Mesothelial cell of epicardium (in vitro differentiated cells): ENCODE results near the gene TSPEAR. TPM values are rescaled to one million over a fixed set of nuclear protein-coding genes. Genes with fewer than 3 reads are reported as not detected.

ENCODE experiments used
- DNase-seq, 2 experiments: peaks; one replicate each; pipeline ENCODE4 v3.0.0; 2021; ENCODE audit warnings: low spot score in 2 of 2; ENCODE audit not compliant: unreplicated experiment in 2 of 2
- H3K27ac Mint-ChIP-seq: 2 replicates; pipeline ENCODE4 v1.8.0; 2021; ENCODE audit warnings: mixed read lengths
- H3K27me3 Mint-ChIP-seq: 2 replicates; pipeline ENCODE4 v1.8.0; 2021; ENCODE audit warnings: low read depth, mixed read lengths
- H3K36me3 Mint-ChIP-seq: 2 replicates; pipeline ENCODE4 v1.8.0; 2021; ENCODE audit warnings: mixed read lengths
- H3K4me1 Mint-ChIP-seq: 2 replicates; pipeline ENCODE4 v1.8.0; 2021; ENCODE audit warnings: mixed read lengths
- H3K4me3 Mint-ChIP-seq: 2 replicates; pipeline ENCODE4 v1.8.0; 2021; ENCODE audit warnings: mild to moderate bottlenecking, moderate library complexity, mixed read lengths
- H3K9me3 Mint-ChIP-seq: 2 replicates; pipeline ENCODE4 v1.8.0; 2021; ENCODE audit warnings: mixed read lengths
- CTCF ChIP-seq: fragments of 200-600 bp; sonication (generic); IDR thresholded peaks from one replicate; pipeline ENCODE4 v1.5.0; 2021; ENCODE audit warnings: antibody characterized with exemption; ENCODE audit not compliant: unreplicated experiment
- total RNA-seq: library from RNA; stranded (reverse); gene quantifications from 3 replicates; pipeline ENCODE4 v1.2.1, GENCODE V29; 2021

Gene TSPEAR
- total RNA-seq, 1 donor from 2014 or later, result 0.11 TPM

- H3K27ac Mint-ChIP-seq, result no peak overlapping the region
- H3K36me3 Mint-ChIP-seq, result peaks cover 33% of the 10 kb centered on the region
- no peak for DNase-seq
- TF ChIP-seq CTCF, result no peak
- peaks cover 26% of the 10 kb centered on the region for H3K9me3 Mint-ChIP-seq
- no peaks in the 10 kb centered on the region for H3K27me3 Mint-ChIP-seq
- no peak overlapping the region for H3K4me3 Mint-ChIP-seq
- peaks cover 1% of the 10 kb centered on the region for H3K4me1 Mint-ChIP-seq
Measured at GRCh38 chr21:44495611-44496563, 215.5 kb downstream of the TSPEAR start.

- H3K4me1 Mint-ChIP-seq, result peaks cover 1% of the 10 kb centered on the region
- no peak overlapping the region for H3K27ac Mint-ChIP-seq
- H3K4me3 Mint-ChIP-seq, result no peak overlapping the region
Measured at GRCh38 chr21:44494956-44495355, 216.4 kb downstream of the TSPEAR start.

GRCh38 chr21:44494418-44494817, 217.0 kb downstream of the TSPEAR start:
- no peak overlapping the region for H3K4me3 Mint-ChIP-seq
- H3K36me3 Mint-ChIP-seq, result peaks cover 44% of the 10 kb centered on the region
- no peak for DNase-seq
- no peak overlapping the region for H3K27ac Mint-ChIP-seq
- peaks cover 32% of the 10 kb centered on the region for H3K9me3 Mint-ChIP-seq
- no peaks in the 10 kb centered on the region for H3K27me3 Mint-ChIP-seq
- peaks cover 1% of the 10 kb centered on the region for H3K4me1 Mint-ChIP-seq
- TF ChIP-seq CTCF, result no peak

More at GRCh38 chr21:44494956-44495355, 216.4 kb downstream of the TSPEAR start:
- Mint-ChIP-seq H3K27me3 (no peaks in the 10 kb centered on the region), H3K9me3 (peaks cover 30% of the 10 kb centered on the region), H3K36me3 (peaks cover 42% of the 10 kb centered on the region)
- TF ChIP-seq CTCF, result no peak
- DNase-seq, result no peak

- Mint-ChIP-seq H3K4me1 (peaks cover 1% of the 10 kb centered on the region), H3K27ac (no peak overlapping the region), H3K36me3 (peaks cover 51% of the 10 kb centered on the region), H3K27me3 (no peaks in the 10 kb centered on the region), H3K4me3 (no peak overlapping the region), H3K9me3 (peaks cover 38% of the 10 kb centered on the region)
- DNase-seq, result no peak
- no peak for TF ChIP-seq CTCF
Measured at GRCh38 chr21:44492567-44493385, 218.6 kb downstream of the TSPEAR start.

GRCh38 chr21:44490816-44491215, 220.6 kb downstream of the TSPEAR start:
- Mint-ChIP-seq H3K27me3 (no peaks in the 10 kb centered on the region), H3K27ac (no peak overlapping the region), H3K9me3 (peaks cover 43% of the 10 kb centered on the region), H3K4me3 (no peak overlapping the region), H3K36me3 (peaks cover 51% of the 10 kb centered on the region), H3K4me1 (peaks cover 3% of the 10 kb centered on the region)
- no peak for TF ChIP-seq CTCF
- DNase-seq, result no peak
